GM18861 (cell line): Measurements from ENCODE around the gene PAPPA2.

Source experiments
- ATAC-seq: cut with Tn5 transposase; IDR thresholded peaks from one replicate; pipeline ENCODE4 v1.9.1; 2021; ENCODE audit not compliant: unreplicated experiment

The PAPPA2 gene

DNA sequence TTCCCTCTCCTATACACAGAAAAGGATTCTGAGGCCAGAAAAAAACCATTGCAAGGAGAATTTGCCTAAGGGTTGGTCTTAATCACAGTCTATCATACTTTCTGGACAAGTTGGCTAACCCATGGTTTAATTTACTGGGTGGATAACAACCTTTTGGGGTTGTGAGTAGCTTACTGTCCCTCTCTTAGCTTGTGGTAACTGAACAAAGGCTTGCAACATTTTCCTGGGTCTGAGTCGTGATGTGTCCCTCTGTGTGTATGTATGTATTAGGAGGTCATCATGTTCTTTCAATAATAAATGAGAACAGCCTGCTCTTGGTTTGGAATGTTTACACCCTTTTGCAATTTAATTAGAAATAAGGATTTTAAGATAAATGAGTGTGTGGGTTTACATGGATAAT lies 36.7 kb downstream of the PAPPA2 start:
- no peak for ATAC-seq

DNA sequence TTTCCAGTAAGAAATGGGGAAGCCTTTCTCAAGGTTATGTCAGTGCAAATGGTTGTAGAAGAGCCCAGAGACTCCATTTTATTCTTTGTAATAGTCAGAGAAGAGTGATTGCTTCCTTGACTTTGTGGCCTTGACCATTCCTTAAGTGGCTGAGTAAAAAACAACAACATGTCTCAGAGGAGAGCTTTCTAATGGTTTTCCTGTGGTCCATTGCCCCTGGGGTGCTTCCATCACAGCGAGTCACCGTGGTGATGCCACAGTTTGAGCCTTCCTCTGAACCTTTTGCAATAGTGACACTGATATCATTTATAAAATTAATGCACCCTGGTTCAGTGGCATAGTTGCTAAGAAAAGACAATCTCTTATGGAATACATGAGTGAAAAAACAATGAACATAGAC lies 38.6 kb downstream of the PAPPA2 start:
- ATAC-seq: no peak

DNA sequence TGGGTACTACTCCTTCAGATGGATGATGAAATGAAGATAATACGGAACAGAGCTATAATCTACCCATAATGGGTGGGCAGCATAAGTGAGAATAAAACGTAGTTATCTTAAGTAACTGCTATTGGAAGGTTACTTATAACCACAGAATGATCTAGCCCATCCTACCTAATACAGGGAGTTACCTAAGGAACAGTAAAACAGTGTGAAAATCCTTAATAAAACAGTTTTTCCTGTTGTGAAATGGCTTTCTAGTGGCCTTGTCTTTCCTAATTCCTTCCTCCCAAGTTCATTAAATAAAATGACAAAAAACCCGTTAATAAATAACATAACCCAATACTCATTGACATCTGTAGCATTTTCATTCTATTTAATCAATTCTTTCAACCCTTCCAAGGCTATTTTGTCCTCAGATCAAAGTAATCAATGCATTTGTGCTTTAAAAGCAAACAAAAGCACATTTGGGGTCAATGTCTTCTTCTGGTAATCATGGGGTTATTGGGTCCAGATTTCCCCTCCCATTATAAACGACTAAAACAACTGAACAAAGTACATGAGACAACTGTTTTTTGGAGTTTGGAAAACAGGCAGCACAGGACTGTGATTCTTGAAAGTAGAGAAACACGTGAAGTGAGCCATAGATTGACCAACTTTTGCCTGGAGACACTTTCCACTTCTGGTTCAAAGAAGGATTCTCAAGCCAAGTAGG lies 42.0 kb downstream of the PAPPA2 start:
- ATAC-seq: no peak

DNA sequence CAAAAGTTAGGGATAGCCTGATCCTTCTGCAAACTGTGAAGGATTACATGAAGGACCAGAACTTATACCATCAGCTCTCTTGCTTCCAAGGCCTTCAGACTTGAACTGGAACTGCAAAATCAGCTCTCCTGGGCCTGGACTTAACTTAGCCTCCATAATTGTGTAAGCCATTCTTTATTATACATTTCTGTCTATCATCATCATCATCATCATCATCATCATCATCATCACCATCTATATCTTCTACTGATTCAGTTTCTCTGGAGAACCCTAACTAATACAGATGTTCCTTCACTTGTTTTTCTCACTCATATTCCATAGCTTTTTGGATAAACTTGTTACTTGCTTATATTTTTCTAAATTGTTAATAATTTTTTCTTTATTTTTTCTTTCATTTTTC lies 50.0 kb downstream of the PAPPA2 start:
- ATAC-seq: no peak

DNA sequence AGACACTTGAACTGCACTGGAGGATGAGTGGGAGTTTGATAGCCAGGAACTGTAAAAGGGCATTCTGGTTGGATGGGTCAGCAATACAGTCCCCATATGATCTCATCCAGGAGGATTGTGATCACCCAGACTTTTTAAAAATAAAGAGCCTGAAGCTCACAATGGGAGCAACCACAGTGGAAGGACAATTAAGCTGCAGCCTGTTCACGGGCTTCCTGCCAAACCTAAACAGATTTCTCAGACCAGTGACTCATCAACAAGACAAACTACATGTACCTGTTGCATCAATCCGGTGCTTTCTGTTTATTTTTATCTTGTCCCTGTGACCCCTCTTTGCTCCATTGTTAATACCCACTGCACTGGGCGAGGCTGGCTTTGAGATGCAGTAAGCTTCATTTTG lies 52.3 kb downstream of the PAPPA2 start:
- ATAC-seq: no peak

DNA sequence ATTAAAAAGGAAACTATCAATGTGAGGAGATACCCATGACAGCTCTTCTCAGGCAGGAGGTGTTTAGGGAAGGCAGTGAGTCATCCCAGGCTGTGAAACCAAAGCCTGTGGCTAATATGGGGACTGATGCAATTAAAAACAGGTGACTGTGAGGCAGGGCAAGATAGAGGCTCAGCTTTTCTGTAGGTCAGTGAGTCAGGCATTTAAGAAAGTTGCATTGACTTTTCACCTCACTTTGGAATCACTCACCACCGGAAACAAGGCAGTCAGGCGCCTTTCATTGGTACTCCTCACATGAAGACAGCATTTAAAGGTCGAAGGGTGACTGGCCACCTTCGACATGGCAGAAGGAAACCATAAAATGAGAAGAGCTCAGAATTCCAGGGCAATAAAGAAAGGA lies 54.5 kb downstream of the PAPPA2 start:
- no peak for ATAC-seq

DNA sequence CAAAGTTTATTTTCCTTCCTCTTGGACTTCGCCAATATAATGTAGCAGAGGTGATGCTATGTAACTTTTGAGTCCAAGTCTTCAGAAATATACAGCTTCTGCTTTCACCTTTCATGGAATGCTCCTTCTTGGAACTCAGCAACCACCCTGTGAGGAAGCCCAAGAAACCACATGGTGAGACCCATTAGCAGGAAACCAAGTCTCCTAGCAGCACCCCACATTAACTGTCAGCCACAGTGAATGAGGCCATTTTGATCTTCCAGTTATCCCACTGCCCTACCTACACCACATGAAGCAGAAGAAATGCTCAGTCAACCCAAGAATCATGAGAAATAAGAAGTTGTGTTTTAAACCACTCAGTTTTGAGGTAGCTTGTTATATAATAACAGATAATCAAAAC lies 58.2 kb downstream of the PAPPA2 start:
- no peak for ATAC-seq

DNA sequence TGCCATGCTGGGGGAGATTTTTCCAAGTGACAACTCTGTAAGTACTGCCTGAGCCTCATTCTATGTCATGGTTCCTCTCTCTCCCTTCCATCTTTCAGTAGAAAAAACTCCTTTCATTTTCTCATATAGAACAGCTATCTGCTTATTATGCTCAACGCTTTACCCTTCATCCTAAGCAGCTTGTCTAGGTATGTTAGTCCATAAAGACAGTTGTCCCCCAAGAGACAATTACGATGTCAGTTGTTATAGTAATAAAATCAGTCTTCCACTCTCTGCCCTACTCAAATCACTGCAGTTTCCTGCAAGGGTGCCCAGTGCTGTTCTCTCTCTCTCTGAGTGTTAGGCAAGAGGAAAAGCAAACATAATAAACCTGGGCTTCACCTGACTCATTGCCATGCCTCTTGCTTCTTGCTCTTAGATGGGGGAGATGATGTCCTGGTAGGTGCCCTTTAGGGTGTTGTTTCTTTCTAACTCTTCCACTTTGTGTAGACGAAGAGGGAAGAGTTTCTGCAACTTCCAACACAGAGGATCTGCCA lies 59.4 kb downstream of the PAPPA2 start:
- ATAC-seq: no peak

DNA sequence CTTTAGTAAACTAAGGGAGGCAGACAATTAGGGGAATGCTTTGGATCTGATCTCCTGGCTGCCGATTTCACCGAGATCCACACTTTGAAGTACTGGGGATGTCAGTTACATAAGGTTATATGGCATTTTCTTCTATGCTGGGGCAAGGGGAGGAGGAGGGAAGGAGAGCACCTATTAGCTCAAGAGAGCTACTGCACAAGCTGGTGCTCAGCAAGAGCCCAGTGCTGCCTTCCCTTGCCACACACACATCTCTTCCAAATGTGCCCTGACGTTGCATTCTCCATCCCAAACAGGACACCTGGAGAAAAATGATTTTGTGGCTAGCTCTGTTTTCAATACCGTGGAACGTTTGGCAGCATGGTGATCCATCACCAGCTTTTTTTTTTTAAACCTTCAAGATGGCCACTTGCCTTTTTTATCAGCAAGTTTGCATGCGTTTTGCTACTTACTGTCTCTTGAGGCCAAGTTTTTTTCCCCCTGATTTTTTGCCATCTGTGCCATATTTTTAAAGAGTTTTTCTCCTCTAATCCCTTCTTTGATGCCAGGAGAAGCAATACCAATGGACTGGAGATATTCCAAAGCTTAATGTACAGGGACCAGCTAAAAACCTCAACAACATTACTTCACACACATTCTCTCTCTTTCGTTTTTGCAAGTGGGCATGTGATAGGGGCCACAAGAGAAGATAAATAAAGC lies 66.6 kb downstream of the PAPPA2 start:
- ATAC-seq: no peak

DNA sequence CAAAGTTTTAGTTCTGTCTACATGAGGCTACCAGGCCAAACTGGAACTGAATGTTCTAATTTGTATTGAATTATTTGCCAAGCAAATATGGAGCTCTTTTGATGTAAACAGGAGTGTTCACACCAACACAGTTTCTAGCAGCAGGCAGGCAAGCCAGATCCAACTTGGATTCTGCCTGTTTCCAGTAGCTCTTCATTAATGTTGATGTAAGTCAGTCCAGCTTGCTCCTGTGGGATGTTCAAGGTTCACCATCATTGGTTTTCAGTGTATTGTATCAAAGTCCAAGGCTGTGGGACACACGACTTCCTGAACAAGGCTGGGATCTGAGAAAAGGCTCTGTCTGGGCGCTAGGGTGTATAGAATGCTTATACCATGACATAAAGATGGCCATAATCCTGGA lies 68.1 kb downstream of the PAPPA2 start:
- ATAC-seq: no peak

DNA sequence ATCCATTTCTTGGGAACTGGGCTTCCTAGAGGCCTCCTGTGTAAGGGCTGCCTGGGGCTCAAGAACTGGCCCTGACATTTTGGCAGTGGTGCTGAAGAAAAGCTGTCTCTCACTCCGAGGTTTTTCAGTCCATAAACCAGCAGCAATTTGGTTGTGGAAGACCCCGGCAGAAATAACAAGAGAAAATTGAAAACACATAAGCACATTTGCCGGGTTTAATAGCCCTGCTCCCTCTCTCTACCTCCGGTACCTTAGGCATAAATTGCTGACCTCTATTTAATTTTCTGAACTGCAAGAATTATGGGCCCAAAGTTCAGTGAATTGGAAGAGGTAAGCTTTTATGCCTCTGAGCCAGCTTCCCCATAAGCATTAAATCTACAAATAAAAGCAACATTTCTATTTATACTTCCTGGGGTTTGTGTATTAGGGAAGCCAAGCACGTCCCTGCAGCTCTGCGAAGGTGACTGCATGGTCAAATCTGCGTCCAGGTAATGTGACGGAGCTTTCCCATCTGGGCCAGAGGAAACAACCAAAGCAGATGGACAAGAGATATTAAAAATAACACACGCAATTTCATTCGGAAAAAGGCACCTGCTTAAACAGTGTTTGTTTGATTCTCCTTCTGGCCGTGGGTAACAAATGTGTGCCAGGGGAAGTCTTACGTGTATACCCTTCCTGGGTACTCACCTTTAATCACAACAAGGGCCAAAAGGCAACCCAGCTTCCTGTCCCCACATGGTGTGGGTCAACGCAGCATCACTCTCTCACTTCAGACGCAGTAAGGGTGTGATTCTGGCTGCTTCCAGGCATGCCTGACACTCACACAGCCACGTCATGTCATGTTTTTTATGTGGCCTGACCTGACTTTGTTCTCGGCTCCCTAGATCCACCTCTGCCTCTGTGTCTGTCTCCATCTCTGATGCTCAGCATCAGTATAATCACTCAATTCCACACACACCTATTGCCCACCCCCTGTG lies 69.2 kb downstream of the PAPPA2 start:
- ATAC-seq: no peak

DNA sequence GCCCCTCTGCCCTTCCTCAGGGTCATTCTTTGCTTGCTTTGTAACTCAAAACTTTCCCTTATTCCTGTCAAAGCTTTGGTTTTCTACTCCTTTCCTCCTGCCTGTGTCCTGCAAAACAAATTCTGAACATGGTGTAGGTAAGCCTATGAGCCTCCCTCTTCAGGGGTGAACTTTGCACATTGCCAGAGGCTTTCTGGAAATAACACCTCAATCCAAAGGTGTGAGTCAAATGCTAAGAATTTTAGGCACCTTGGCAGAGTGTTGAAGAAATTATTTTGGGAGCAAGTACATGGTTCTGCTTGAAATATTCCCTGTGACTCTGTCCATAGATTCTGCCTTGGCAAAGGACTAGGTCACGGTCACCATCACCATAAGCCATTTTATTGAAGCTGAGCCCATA lies 70.0 kb downstream of the PAPPA2 start:
- ATAC-seq: no peak

DNA sequence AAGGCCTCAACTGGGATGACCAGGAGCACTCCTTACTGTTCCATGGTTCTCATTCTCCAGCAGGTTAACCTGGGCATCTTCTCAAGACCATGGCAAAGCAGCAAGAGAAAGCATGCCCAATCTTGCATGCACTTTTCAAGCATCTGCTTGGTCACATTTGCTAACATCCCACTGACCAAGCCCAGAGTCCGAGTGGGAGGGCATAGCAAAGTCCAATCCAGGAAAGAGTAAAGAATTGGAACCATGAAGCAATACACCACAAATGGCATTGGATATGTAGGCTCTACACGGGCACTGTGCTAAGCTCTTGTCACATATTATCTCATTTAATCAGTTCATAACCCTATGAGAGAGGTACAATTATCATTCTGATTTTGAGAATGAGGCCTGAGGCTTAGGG lies 73.6 kb downstream of the PAPPA2 start:
- ATAC-seq: no peak

DNA sequence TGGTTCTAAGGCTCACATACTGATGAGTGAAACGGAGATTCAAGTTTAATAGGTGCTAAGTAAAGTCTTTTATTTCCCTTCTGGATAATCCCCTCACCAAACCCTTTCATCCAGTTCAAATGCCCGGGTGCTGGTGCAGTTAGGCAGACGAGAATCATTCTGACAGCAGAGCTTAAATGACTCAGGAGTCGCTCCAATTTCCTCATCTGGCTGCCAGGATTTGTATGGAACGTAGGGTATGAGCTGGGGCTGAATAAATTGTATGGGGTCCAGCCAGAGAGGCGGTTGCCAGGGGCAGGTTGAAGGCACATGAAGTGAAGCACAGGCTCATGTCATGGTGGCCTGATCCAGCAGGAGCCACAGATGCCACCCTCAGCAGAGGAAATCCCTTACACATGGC lies 76.0 kb downstream of the PAPPA2 start:
- no peak for ATAC-seq

DNA sequence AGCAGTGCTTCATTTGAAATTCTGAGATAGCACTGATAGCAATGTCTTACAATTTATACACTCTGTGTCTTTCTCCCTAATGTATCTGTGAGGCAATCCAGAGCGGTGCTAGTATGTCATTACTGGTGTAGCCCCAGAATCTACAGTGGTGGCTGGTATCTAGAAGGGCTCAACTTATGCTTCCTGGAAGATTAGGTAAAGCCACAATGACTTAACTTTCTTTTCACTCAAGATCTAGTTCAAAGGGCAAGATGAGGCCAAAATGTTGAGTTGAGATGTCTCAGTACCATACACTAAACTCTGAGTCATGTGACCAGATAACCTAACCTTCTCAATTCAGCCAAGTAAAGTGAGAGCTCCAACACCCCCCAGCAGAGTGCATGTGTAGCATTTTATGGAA lies 77.5 kb downstream of the PAPPA2 start:
- ATAC-seq: no peak

DNA sequence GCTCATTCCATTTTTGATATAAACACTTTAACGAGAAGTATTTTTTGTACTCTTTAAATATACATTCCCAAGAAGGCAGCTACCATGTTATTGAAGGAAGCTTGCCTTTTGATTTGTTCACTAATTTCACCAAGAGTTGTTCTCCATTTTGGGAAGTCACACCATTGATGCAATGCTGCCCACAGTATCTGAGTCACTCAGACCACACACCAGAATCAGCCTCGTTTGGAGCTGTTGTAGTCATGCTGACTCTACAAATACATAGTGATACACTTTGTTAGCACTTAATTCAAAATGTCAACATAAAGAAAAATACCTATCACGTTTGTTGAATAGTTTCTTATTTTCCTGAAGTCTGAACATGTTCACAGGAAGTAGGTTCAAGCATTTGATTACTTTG lies 78.7 kb downstream of the PAPPA2 start:
- ATAC-seq: no peak

DNA sequence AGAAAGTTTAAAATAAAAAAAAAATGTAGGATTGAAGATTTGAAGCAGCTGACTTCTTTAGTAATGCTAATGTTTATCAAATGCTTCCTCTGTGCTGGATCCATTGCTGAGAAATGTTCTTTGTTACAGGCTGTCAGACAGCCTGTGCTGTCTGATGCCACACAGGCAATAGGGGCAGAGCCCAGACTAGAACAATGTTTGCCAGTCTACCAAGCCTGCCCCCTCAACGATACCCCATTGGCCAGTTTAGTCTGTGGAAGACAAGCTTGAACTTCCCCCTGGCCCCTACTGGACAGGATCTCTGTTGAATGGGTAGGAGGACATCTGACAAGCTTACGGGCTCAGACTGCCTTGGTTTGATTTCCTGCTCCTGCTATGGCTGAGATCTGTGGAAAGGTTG lies 79.4 kb downstream of the PAPPA2 start:
- no peak for ATAC-seq

DNA sequence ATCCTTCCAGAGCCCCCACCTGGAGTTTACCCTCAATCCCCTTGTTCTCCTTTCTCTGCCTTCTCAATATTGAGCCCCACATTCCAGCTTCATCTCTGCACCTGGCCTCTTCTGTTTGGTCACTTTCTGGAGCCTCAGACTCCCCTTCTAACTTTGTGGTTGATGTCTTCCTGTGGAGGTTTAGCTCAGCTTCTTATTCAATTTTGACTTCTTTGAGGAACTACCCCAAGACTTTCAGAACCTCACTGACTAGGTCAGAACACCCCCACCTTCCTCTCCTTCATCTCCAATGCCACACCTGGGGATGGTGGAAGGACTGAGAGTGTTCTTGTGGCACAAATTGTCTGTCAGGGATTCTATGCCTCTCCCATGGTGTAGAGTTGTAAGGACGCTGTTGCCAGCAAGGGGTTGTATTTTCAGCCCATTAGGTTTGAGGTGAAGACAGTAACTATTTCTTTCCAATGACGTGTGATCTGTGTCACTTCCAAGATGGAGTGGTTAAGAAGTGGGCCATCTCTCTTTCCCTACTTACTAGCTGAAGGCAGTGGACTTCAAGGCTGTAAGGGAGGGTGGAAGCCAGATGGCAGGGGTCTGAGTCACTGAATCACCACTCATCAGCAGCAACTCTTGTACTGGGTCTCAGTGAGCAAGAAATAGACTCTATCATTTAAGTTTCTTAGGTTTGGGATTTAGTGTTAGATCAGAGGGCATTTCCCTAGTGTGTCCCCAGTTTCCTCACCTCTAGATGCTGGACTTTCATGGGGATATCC lies 80.6 kb downstream of the PAPPA2 start:
- no peak for ATAC-seq

DNA sequence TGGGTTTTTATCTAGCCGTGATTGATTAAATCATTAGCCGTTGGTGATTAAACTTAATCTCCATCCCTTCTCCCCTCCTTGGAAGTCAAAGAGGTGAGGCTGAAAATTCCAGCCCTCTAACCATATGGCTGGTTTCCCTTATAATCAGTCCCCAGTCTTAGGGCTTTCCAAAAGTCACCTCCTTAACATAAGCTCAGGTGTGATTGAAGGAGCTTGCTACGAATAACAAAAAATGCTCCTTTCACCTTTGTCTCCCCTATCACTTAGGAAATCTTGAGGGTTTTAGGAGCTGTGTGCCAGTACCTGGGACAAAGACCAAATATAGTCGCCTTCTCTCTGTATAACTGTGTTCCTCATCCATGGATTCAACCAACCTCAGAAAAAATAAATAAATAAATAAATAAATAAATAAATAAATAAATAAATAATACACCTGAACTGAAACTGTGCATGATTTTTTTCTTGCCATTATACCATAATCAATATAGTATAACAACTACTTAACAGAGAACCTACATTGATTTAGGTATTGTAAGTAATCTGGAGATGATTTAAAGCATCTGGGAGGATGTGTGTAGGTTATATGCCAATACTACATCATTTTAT lies 82.2 kb downstream of the PAPPA2 start:
- no peak for ATAC-seq

DNA sequence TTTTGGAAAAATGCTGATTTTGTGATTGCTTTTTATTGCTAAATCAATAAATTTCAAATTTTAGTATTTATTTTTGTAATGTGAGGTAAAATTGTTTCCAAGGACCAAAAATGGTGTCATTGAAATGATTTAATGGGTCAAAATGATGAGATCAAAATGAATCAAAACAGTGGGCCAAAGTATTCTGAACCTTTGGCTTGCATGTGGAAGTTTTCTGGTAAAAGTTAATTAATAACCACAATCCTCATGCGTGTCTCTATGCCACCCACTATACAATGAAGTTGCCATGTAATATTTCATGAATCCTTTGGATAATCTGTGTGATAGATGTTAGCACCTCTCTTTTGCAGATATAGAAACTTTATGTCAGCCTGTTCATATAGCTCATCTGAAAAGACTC lies 83.8 kb downstream of the PAPPA2 start:
- ATAC-seq: no peak
